Measurements from ENCODE around the gene ELAVL2.

ELAVL2 gene

DNA sequence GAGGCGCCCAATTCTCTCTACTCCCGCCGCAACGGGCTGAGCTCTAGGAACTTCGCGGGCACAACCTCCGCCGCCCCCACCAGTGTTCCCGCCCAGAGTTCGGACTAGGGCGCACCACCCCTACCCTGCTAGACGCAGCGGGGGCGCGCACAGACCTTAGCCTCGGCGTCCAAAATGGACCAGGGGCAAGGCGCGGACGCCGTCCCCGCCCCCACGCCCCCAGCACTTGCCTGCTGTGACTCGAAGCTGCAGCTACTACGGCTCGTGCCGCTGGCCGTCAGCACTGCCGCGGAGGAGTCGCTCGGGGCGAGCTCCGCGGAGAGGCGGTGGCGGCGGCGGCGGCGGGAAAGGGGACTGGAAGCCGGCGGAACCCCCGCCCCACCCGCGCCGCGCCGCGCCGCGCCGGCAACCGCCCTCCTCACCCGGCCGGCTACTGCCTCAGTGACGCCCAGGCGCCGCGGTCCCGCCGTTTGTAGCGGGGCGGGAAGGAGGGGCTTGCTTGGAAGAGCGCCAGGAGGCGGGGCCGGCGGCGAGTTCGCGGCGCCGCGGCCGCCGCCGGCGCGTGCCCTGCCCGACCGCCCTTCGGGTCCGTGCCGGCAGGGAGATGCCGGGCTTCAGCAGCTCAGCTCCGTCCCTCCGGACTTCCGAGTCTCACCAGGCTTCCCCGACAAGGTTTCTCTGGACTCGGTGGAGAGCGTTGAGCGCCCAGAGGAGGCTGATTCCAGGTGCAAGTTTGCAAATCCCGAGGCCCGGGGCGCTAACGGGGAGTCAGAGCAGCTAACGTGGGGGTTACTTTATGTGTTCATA lies 4.5 kb downstream of the ELAVL2 start:
- DNase-seq = no peak

DNA sequence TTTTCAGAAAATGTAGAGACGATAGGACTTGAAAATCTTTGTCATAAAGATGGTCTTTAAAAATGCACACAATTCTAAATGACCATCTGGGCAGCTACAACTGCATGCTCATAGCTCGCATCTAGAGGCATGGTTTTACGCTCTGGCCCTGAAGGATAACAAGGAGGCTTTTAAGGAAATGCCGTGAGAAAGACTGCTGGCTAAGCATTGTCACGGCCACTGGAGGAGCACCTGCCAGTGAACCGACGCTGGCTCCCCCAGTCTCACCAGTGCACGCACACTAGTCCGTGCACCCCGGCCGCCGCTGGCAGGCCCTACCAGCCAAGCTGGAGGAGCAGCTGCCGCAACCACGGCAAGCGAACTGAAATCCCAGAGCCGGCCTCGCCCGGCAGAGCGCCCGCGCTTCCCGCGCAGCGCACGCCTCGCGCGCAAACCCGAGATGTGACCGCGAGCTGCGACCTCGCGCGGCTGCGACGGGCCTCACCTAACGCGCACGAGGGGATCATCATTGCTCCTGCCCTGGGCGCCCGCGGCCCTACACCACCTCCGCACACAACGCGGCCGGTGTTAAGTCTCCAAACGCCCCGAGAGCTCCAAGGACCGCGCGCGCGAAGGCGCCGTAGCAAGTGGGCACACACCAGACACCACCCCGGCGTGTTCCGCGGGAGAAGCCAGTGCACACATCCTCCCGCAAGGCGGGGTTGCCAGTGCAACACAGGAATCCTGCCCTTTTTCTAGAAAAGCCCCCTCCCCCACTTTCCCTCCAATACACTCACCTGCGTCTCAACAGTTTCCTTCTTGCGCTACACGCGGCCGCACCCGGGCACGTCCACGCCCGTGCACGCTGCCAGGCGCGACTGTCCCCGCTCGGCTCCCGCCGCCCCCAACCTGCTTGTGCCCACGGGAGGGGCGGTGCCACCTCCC lies 5.3 kb downstream of the ELAVL2 start:
- no peak for DNase-seq

DNA sequence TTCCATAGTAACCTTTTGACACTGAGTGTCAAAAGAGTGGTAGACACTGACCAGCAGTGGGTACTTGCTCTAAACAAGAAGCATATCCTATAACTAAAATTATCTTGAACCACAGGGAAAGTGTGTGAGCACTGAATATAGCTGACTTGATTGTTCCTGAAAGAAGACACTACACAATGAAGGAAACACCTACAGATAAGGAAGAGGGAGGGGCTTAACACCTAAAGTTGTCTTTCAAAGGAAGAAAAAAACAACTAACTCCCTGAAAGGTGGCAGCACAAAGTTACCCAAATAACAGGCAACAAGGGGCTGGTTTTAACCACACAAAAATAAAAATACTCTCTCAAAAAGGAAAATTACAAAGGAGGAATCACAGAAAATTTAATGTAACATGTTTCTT lies 6.6 kb downstream of the ELAVL2 start:
- DNase-seq = no peak

DNA sequence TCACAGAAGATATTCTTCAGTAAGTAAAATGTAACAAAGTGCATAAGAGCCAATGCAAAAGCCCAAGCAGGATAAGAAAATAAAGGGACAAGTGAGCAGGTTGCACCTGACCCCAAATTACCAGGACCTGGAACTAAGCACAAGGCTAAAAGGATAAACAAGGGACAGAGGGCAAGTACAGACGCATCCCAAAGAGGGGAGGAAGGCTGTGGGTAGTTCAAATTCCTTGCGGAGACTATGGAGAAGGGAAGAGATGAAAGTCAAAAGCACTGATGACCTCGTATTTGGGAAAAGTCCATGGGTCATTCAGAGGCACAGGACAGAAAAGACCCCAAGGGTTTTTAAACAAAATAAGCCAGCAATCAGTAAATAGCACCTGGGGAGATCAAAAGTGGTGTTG lies 11.8 kb downstream of the ELAVL2 start:
- no peak for DNase-seq

DNA sequence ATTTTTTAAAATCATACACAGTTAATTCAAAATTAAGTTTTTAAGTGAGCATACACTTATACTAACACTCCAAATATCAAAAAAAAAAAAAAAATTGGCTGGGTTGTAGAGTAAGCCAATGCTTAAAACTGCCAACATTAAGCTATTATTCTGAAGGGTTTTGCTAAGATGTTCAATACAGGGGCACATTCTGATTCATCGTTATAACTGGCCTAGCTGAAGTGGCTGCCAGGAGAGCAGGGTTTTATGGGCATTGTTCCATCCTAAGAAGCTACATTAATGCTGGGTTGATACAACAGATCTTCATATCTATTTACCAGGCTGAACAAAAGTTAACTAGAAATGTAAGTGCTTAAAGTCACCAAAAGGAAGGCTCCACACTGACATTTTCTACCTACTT lies 13.4 kb downstream of the ELAVL2 start:
- no peak for DNase-seq

DNA sequence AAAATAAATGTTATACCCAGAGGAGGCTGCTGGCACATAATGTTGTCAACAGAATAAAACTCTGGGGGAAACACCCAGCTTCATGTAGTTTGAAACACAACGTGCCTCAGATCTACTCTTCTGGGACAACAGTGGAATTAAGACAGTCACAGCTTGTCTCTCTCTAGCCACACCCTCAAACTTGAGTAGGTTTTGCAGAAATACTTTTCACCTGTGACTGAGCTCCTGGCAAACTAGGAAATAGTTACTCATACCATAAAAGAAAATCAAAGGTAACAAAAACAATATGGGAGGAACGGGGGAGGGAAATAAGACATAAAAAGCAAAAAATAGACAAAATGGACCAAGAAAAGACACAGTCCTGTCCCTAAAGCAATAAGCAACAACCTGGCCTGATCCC lies 14.4 kb downstream of the ELAVL2 start:
- DNase-seq = no peak

DNA sequence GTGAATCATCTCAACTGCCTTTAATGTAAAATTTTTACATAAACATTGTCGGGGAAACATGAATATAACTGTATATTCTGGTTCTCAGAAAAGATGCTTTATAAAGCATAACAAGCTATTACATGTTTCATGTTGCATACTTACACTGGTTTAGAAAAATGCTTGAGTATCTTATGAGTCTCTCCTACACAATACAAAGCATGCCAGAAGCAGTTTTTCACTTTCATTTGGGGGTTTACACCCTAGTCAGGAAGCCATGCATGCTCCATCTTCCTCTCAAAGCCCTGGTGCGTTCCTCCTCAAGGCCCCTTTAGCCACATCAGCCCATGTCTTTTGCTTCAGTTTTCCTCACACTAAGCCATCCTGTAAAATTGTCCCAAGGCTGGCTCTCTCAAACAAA lies 22.8 kb downstream of the ELAVL2 start:
- no peak for DNase-seq

DNA sequence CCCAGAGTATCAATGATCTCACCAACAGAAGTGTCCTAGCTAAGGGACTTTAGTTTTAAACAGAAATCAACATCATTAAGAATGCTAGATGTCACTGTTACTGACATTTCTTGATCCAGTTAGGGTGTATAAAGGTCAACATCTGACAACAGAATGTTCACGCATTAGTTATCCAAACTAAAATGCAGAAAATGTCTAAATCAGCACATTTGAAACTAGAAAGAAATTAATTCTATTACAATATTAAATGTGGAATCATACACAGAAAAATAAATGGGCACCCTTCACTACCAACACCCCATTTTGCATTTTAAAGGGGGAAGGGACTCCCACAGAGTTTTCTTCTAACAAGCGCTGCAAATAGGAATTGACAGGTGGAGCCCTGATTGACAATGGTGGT lies 24.5 kb downstream of the ELAVL2 start:
- no peak for DNase-seq

DNA sequence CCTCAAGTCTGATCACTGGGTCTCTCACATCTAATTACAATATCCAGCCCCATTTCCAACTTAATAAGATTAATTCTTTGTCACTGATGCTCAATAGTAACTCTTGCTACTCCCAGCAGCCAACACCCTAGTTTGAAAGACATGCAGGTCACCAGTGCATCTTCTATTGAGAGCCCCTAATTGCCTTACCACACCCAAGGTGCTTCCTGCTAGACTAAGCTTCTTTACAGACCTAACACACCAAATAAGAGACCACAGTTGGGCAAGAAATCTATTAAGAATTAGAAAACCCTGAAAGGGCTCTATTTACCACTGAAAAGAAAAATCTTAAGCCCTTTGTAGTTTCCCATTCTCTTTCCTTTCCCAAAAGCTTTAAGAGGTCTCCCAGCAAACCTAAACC lies 26.5 kb downstream of the ELAVL2 start:
- DNase-seq = no peak

DNA sequence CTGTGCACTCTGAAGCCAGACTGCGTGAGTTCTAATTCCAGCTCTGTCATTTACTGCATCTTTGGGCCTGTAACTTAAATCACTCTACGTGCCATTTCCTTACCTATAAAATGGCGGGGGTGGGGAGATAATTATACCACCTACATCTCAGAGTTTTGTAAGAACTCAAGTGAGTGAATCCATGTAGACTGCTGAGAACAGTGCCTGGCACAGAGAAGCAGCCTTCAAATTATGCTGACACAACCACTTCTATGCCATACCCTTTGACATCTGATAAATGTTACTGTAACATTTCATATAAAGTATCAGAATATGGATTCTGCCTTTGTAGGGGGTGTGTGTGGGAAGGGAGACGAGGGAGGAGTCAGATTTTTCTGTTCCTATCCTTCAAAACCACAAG lies 27.7 kb downstream of the ELAVL2 start:
- no peak for DNase-seq

DNA sequence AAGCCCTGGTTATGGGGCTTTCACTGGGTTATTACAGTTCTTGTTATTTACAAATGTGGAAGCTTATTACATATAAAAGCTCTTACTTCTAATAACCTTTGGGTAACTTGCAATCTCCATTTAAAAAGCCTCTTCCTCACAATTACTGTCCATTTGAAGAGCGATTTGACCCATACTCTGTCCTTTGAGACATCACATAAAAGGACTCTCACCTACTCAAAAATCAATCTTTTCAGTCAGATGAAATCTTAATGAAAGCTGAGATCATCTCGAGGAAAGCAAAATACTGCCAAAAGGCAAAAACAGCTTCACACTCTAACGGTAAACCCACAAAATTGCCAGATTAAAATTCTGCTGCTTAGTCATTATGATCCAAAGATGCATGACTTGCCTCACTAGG lies 29.8 kb downstream of the ELAVL2 start:
- no peak for DNase-seq

DNA sequence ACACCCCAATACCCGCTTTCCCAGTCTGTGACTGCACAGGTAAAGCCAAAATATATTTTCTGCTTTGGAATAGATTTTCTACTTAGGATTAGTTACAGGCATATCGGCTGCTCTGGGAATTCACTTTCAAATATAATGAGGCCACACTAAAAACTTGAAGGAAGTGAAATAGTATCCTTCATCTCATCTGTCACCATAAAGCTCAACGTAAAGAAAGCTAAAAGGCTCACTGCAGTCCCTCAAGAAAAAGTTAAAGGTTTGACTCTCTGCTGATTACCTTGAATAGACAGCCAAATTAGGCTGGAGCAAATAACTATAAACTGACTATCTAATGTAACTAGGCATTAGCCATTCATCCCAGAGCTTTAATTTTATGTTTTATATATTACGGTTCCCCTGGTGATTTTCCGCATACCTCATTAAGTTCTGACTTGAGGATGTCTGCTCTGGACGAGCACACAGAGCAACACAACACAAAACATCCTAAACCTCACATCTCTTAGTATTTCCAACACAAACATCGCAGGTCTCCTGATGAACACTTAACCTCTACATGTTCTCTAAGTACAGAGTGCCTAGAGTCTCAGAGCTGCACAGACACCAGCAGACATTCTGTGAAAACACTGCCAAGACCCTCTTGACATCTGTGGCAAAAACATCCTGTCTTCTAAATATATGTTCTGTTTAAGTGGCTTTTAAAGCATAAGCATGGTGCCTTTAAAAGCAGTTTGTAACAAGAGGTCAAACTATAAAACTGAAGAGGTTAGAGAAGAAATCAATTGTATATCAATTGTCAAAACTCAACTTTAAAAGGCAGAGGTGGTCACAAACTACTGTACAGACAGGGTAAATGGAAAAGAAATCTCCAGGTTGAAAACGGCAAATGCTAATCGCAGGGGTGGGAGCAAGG lies 35.4 kb downstream of the ELAVL2 start:
- DNase-seq = no peak

DNA sequence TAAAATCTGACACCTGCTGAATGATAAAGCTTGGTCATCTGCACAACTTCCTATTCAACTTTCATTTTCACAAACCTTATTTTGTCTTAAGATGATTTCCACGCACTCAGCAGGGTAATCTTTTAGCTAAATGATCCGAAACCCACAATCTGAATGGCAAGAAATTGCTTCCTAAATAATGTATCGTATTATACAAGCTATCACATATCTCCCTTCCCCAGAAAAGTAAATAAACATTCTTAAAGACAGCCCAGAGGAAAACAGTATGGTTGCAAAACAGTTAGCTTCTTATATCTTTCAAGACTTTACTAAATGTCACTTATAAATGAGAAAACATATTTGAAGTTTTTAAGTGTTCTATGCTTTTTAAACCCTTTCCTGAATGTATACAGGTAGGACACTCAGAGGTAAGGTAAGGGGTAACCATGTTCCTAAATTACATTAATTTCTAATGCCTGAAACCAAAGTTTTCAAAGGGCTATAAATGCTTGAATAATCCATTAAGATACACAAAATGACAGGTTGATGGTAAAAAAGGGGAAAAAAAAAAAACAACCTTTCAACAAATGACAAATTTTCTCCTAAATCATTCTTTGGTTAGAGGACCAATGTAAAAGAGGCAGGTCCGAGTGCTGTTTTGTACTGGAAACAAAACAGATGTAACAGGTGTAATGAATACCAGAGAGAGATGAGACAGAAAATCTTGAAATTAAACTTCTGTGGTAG lies 36.3 kb downstream of the ELAVL2 start:
- DNase-seq = no peak

DNA sequence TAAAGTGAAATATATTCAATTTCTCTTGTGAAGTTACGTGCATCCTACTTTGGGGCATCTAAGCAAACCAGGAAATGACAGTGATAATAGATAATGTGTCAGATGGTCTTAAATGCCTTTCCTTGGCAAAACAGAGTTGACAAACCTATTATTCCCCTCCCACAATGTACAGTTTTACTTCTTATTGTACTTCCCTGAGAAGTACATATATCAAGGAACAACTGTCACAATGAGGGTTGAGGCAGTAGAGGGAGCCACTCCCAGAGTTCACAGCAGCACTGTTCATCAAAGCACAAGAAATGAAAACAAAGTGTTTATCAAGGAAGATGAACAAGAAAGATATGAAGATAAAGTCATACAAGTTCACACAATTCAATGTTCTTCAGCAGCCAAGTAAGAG lies 41.1 kb downstream of the ELAVL2 start:
- no peak for DNase-seq

DNA sequence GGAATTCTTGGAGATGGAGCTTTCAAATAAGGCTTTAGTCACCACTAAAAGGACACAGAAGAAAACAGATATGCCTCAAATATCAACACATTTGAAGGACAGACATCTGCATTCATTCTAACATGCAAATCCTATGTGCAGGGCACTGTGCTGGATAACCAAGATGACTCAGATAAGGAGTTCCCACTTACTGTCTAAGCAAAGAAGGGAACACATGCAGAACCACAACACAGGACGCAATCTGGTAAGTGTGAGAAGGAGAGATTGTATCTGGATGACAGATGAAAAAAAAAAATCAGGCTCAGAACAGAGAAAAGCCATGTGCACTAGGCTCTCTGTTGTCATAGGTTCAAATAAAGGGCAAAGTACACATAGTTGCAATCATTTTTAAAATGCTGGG lies 42.5 kb downstream of the ELAVL2 start:
- no peak for DNase-seq

DNA sequence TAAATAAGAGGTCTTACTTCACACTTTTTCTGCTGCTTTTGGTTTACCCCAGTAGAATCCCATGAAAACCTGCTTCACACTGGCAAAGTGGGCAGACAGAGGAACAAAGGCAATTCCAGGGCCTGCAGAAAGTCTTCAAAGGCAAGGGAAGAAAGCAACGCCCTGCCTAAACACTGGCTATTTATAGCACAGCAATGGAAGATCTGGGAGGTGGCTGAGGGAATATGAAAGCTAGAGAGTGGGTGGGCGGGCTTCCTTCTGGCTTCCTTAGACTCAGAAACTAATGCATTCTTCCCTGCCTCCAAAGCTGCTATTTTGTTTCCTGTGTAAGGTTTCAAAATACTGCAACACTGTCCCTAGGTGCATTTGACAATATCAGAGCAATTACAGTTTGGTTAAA lies 46.8 kb downstream of the ELAVL2 start:
- no peak for DNase-seq

DNA sequence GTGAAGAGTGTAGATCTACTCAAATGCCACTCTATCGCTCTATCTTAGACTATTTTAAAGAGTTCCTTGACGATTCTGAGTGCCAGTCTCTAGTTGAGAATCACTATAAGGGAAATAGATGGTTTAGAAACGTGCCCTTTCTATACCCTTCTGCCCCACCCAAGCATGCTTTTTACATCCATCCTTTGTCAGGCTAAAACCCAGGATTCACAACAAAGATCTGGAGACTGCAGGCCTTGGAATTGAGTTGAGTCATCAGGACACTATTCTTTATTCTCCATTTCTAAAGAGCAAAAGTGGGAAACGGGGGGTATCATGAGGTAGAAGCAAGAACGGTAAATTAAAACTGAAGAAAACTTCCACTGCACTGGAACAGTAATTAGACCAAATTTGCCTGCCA lies 48.7 kb downstream of the ELAVL2 start:
- DNase-seq = no peak

DNA sequence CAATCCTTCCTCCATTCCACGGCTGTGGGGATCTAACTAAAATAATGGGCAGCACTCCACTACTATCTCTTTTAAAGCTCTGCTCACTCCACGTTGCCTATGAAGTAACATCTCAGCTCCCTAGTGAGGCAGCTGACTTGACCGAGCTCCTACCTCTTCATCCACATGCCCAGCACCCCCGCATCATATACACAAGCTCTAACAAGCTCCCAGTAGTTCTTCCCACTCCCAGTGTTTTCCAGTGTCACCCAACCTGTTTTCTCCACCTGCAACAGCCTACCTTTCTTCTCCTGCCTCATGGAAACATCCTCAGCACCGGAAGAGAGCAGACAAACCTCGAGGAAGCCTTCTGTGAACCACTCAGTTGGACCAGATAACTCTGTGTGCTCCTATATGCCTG lies 50.5 kb downstream of the ELAVL2 start:
- DNase-seq = no peak

DNA sequence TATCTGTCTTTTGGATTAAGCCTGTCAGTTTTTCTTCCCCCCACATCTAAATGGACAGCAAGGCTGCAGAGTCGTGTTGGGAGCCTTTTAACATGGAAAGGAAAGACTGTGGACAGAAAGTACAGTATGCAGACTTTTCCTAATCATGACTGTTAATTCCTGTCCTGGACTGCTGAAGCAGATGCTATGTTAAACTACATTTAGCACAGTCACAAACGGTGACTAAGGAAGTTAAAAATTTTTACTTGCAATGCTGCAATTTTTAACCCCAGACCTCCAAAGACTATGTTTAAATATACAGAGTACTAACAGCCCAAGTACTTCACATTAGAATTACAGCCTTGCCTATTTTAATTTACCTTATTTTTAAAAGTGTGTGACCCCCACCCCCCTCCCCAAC lies 51.8 kb downstream of the ELAVL2 start:
- no peak for DNase-seq

DNA sequence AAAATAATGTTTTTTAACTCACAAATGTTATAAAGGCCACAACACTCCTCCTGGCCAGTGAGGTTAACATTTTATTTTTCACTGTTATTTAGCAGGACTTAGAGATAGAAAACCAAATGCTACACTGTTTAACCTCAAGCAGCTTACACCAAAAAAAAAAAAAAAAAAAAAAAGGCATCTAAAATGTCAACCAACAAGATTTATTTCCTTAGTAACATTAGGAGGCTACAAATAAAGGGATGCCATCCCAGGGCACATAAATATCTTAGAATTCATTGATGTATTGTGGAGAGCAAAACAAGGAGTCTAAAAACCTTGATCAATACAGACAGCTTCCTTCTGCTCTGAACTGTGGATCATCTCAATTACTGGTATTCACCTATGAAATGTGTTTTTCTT lies 53.7 kb downstream of the ELAVL2 start:
- no peak for DNase-seq

DNA sequence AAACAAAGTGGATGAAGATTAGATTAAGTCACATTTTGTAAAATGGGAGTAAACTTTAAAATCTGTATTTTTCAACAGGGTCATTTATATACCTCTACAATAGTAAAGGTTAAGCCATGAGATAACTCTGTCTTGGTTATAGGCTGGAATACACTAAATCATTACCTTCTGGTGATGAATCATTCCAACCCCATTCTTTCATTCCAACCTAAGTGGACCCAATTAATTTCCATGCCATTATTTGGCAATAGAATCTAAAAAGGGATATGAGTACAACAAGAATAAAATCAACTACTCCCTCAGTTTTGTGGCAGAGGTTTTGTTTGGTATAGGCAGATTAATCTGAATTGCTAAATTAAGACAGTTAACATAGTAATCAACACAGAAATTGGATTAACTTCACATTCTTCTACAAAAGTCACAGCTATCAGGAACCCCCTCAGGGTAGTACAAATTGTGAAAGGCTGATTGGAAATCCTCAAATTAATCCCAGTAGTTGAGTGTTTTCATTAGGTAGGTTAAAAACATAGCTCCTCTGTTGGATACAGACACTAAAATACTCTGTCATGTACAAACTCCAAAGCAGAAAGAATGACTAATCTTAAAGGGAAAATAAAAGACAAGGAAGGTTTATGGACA lies 54.2 kb downstream of the ELAVL2 start:
- no peak for DNase-seq

All from NCI-H187 treated with DMSO at 0.1 percent for 48 hours (cell line).